ENCODE measurements around the gene TTLL11.

TTLL11 gene

GRCh38 chr9:121968056-121968455, 125.1 kb downstream of the TTLL11 start:
- no peak overlapping the region for H3K27ac ChIP-seq
- no peak for DNase-seq
- in situ Hi-C loops (cut with HindIII; ENCODE audit: low pct_ligation_motif_present, low sequenced_read_pairs), result loop anchor here (25.0 kb wide), 1 partner anchor 231 kb away; no protein-coding TSS in a partner anchor
- no peaks in the 10 kb centered on the region for H3K27me3 ChIP-seq (replicated peaks)
- no peak overlapping the region for H3K4me3 ChIP-seq (ENCODE audit: low read depth, low read length)
- H3K36me3 ChIP-seq (replicated peaks), result no peaks in the 10 kb centered on the region
- no peak for TF ChIP-seq CTCF (IDR thresholded peaks at IDR 0.05; ENCODE audit: low read depth, low read length, missing control alignments)

- no peaks in the 10 kb centered on the region for H3K27me3 ChIP-seq (replicated peaks)
- H3K36me3 ChIP-seq (replicated peaks), result no peaks in the 10 kb centered on the region
- H3K4me3 ChIP-seq (ENCODE audit: low read depth, low read length), result no peak overlapping the region
- H3K27ac ChIP-seq, result no peak overlapping the region
- in situ Hi-C loops (cut with HindIII; ENCODE audit: low pct_ligation_motif_present, low sequenced_read_pairs), result loop anchor here (25.0 kb wide), 1 partner anchor 229 kb away; no protein-coding TSS in a partner anchor
- no peak for TF ChIP-seq CTCF (IDR thresholded peaks at IDR 0.05; ENCODE audit: low read depth, low read length, missing control alignments)
- DNase-seq, result no peak
Observed at GRCh38 chr9:121966706-121967105, 126.4 kb downstream of the TTLL11 start.

- peak overlapping the region; percentile 27 for H3K4me3 ChIP-seq (ENCODE audit: low read depth, low read length)
- TF ChIP-seq CTCF (IDR thresholded peaks at IDR 0.05; ENCODE audit: low read depth, low read length, missing control alignments), result no peak
Observed at GRCh38 chr9:121963528-121963995, 129.5 kb downstream of the TTLL11 start.

GRCh38 chr9:121962421-121962820, 130.7 kb downstream of the TTLL11 start:
- Histone ChIP-seq H3K4me3 (ENCODE audit: low read depth, low read length) (no peak overlapping the region), H3K27me3 (replicated peaks) (no peaks in the 10 kb centered on the region), H3K27ac (no peak overlapping the region), H3K36me3 (replicated peaks) (no peaks in the 10 kb centered on the region)
- in situ Hi-C loops (cut with HindIII; ENCODE audit: low pct_ligation_motif_present, low sequenced_read_pairs), result loop anchor here (25.0 kb wide), 1 partner anchor 225 kb away; no protein-coding TSS in a partner anchor
- DNase-seq, result no peak
- TF ChIP-seq CTCF (IDR thresholded peaks at IDR 0.05; ENCODE audit: low read depth, low read length, missing control alignments), result no peak

More at GRCh38 chr9:121963528-121963995, 129.5 kb downstream of the TTLL11 start:
- Histone ChIP-seq H3K27ac (peak overlapping the region; percentile 30), H3K27me3 (replicated peaks) (no peaks in the 10 kb centered on the region), H3K36me3 (replicated peaks) (no peaks in the 10 kb centered on the region)
- peak; percentile 70 for DNase-seq
- in situ Hi-C loops (cut with HindIII; ENCODE audit: low pct_ligation_motif_present, low sequenced_read_pairs), result loop anchor here (25.0 kb wide), 1 partner anchor 226 kb away; no protein-coding TSS in a partner anchor

- no peak for TF ChIP-seq CTCF (IDR thresholded peaks at IDR 0.05; ENCODE audit: low read depth, low read length, missing control alignments)
- H3K4me3 ChIP-seq (ENCODE audit: low read depth, low read length), result no peak overlapping the region
- in situ Hi-C loops (cut with HindIII; ENCODE audit: low pct_ligation_motif_present, low sequenced_read_pairs), result loop anchor here (25.0 kb wide), 1 partner anchor 223 kb away; no protein-coding TSS in a partner anchor
- H3K27me3 ChIP-seq (replicated peaks), result no peaks in the 10 kb centered on the region
- H3K36me3 ChIP-seq (replicated peaks), result no peaks in the 10 kb centered on the region
- no peak overlapping the region for H3K27ac ChIP-seq
- no peak for DNase-seq
Observed at GRCh38 chr9:121960665-121961064, 132.4 kb downstream of the TTLL11 start.

- Histone ChIP-seq H3K27ac (no peak overlapping the region), H3K36me3 (replicated peaks) (no peaks in the 10 kb centered on the region), H3K4me3 (ENCODE audit: low read depth, low read length) (no peak overlapping the region), H3K27me3 (replicated peaks) (no peaks in the 10 kb centered on the region)
- in situ Hi-C loops (cut with HindIII; ENCODE audit: low pct_ligation_motif_present, low sequenced_read_pairs), result loop anchor here (25.0 kb wide), 1 partner anchor 221 kb away; no protein-coding TSS in a partner anchor
- TF ChIP-seq CTCF (IDR thresholded peaks at IDR 0.05; ENCODE audit: low read depth, low read length, missing control alignments), result no peak
- DNase-seq, result no peak
Observed at GRCh38 chr9:121958530-121958929, 134.6 kb downstream of the TTLL11 start.
